ENCODE results near the gene PTCRA. TPM values are rescaled to one million over a fixed set of nuclear protein-coding genes. Genes with fewer than 3 reads are reported as not detected.

The PTCRA gene
- total RNA-seq, 4 donors from 2014 or later: not detected

GRCh38 chr6:42968783-42969182 lies 52.9 kb downstream of the PTCRA start:
- Histone ChIP-seq H3K4me3 (no peak overlapping the region), H3K27ac (no peak overlapping the region), H3K4me1 (no peaks in the 10 kb centered on the region), H3K27me3 (no peaks in the 10 kb centered on the region), H3K9me3 (no peaks in the 10 kb centered on the region), H3K36me3 (peaks cover 46% of the 10 kb centered on the region)
- no peak for DNase-seq (ENCODE audit: low spot score in 2 of 2)
- no peak for TF ChIP-seq POLR2A (IDR thresholded peaks at IDR 0.05)
- TF ChIP-seq EP300 (IDR thresholded peaks at IDR 0.05): no peak
- TF ChIP-seq, protein P1, sequence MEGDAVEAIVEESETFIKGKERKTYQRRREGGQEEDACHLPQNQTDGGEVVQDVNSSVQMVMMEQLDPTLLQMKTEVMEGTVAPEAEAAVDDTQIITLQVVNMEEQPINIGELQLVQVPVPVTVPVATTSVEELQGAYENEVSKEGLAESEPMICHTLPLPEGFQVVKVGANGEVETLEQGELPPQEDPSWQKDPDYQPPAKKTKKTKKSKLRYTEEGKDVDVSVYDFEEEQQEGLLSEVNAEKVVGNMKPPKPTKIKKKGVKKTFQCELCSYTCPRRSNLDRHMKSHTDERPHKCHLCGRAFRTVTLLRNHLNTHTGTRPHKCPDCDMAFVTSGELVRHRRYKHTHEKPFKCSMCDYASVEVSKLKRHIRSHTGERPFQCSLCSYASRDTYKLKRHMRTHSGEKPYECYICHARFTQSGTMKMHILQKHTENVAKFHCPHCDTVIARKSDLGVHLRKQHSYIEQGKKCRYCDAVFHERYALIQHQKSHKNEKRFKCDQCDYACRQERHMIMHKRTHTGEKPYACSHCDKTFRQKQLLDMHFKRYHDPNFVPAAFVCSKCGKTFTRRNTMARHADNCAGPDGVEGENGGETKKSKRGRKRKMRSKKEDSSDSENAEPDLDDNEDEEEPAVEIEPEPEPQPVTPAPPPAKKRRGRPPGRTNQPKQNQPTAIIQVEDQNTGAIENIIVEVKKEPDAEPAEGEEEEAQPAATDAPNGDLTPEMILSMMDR (IDR thresholded peaks at IDR 0.05): no peak
- TF ChIP-seq POLR2AphosphoS5 (IDR thresholded peaks at IDR 0.05): no peak
- WGBS: 100% methylated on average over 2 of the region's 4 CpGs

DNA sequence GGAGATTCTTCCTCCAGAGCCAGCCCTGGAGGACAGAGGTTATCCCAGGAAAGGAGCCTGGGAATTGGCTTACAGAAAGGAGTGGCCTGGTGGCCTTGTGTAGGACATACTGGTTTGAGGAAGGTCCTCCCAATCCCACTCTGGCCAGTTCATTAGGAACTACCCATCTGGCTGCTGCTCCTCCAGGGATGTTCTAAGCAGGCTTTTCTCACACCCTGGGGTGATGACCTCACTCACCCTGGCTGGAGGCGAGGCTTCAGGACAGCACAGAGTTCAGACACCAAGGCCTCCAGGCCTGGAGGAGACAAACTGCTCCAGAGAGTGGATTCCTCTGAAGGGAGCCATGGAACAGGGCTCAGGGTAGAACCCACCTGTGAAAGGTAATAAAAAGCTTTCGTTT lies 53.6 kb downstream of the PTCRA start:
- 93% methylated on average over 2 of the region's 2 CpGs for WGBS
- H3K9me3 ChIP-seq: no peaks in the 10 kb centered on the region
- H3K27ac ChIP-seq: no peak overlapping the region
- no peaks in the 10 kb centered on the region for H3K4me1 ChIP-seq
- H3K36me3 ChIP-seq: peaks cover 39% of the 10 kb centered on the region
- H3K27me3 ChIP-seq: no peaks in the 10 kb centered on the region
- no peak for DNase-seq (ENCODE audit: low spot score in 2 of 2)
- TF ChIP-seq POLR2A (IDR thresholded peaks at IDR 0.05) (no peak), EP300 (IDR thresholded peaks at IDR 0.05) (no peak), POLR2AphosphoS5 (IDR thresholded peaks at IDR 0.05) (no peak)
- TF ChIP-seq, protein P1 (IDR thresholded peaks at IDR 0.05): no peak
- H3K4me3 ChIP-seq: no peak overlapping the region

- 92% methylated on average over 4 of the region's 4 CpGs for WGBS
- H3K9me3 ChIP-seq: no peaks in the 10 kb centered on the region
- H3K4me1 ChIP-seq: no peaks in the 10 kb centered on the region
- DNase-seq (ENCODE audit: low spot score in 2 of 2): no peak
- H3K27me3 ChIP-seq: no peaks in the 10 kb centered on the region
- peaks cover 34% of the 10 kb centered on the region for H3K36me3 ChIP-seq
- TF ChIP-seq POLR2A (IDR thresholded peaks at IDR 0.05) (no peak), EP300 (IDR thresholded peaks at IDR 0.05) (no peak), POLR2AphosphoS5 (IDR thresholded peaks at IDR 0.05) (no peak)
- TF ChIP-seq, protein P1 (IDR thresholded peaks at IDR 0.05): no peak
- H3K4me3 ChIP-seq: no peak overlapping the region
- no peak overlapping the region for H3K27ac ChIP-seq
Observed at GRCh38 chr6:42969934-42970333, 54.1 kb downstream of the PTCRA start.

- Histone ChIP-seq H3K4me3 (no peak overlapping the region), H3K27me3 (no peaks in the 10 kb centered on the region), H3K36me3 (peaks cover 23% of the 10 kb centered on the region), H3K4me1 (peaks cover 3% of the 10 kb centered on the region), H3K9me3 (no peaks in the 10 kb centered on the region), H3K27ac (no peak overlapping the region)
- TF ChIP-seq EP300 (IDR thresholded peaks at IDR 0.05) (no peak), POLR2A (IDR thresholded peaks at IDR 0.05) (no peak), POLR2AphosphoS5 (IDR thresholded peaks at IDR 0.05) (no peak)
- TF ChIP-seq, protein P1 (IDR thresholded peaks at IDR 0.05): no peak
- no peak for DNase-seq (ENCODE audit: low spot score in 2 of 2)
- WGBS: 74% methylated on average over 4 of the region's 4 CpGs
Observed at GRCh38 chr6:42970871-42971612, 55.2 kb downstream of the PTCRA start.

DNA sequence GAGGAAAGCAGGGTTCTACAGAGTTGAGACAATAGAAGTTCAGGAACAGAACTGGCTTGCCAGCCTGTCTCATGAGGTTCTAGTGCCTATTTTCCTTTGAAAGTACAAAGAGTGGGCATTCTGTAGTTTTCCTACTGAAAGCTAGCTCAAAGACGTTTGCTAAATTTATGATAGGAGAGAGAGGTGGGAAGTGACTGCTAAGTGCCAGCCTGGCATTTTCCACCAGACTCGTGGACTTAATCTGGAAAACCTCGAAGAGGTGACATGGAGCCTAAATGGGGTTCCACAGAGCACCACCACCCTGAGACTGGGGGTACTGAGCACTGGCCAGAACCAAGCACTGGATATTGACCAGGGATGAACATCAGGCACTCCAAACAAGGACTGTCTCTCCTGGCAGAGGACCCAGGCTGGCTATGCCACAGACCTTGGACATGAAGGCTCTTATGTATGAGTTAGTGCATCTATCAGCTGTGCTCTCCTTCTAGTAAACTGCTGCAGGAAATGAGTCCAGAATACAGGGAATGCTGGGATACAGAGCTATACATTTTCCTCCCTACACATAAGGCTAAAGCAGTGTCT lies 56.0 kb downstream of the PTCRA start:
- WGBS: 91% methylated on average over 3 of the region's 3 CpGs
- Histone ChIP-seq H3K36me3 (peaks cover 17% of the 10 kb centered on the region), H3K27ac (no peak overlapping the region), H3K27me3 (no peaks in the 10 kb centered on the region), H3K9me3 (no peaks in the 10 kb centered on the region), H3K4me3 (no peak overlapping the region), H3K4me1 (peaks cover 3% of the 10 kb centered on the region)
- DNase-seq (ENCODE audit: low spot score in 2 of 2): no peak
- TF ChIP-seq POLR2AphosphoS5 (IDR thresholded peaks at IDR 0.05) (no peak), POLR2A (IDR thresholded peaks at IDR 0.05) (no peak), EP300 (IDR thresholded peaks at IDR 0.05) (no peak)
- TF ChIP-seq, protein P1 (IDR thresholded peaks at IDR 0.05): no peak

All from suprapubic skin (tissue), 4 donors.